Endothelial cell (in vitro differentiated cells): ENCODE measurements around the gene VAV2. TPM values are rescaled to one million over a fixed set of nuclear protein-coding genes. Genes with fewer than 3 reads are reported as not detected.
A peak's percentile ranks its signal among the peaks of the same experiment; 100 is the strongest.

Experiments
- DNase-seq: peaks from one replicate; pipeline ENCODE4 v3.0.0; 2021; ENCODE audit warnings: low spot score
- H3K27ac Mint-ChIP-seq: one replicate; pipeline ENCODE4 v1.8.0; 2021; ENCODE audit warnings: mixed read lengths, inconsistent platforms; ENCODE audit not compliant: unreplicated experiment
- H3K27me3 Mint-ChIP-seq: one replicate; pipeline ENCODE4 v1.8.0; 2021; ENCODE audit warnings: mild to moderate bottlenecking, moderate library complexity, mixed read lengths, inconsistent platforms; ENCODE audit not compliant: unreplicated experiment
- H3K36me3 Mint-ChIP-seq: one replicate; pipeline ENCODE4 v1.8.0; 2021; ENCODE audit warnings: mild to moderate bottlenecking, low read depth, mixed read lengths, inconsistent platforms; ENCODE audit not compliant: unreplicated experiment
- H3K4me1 Mint-ChIP-seq: one replicate; pipeline ENCODE4 v1.8.0; 2021; ENCODE audit warnings: mild to moderate bottlenecking, mixed read lengths, inconsistent platforms; ENCODE audit not compliant: unreplicated experiment
- H3K4me3 Mint-ChIP-seq: one replicate; pipeline ENCODE4 v1.8.0; 2021; ENCODE audit warnings: mild to moderate bottlenecking, mixed read lengths, inconsistent platforms; ENCODE audit not compliant: unreplicated experiment
- H3K9me3 Mint-ChIP-seq: one replicate; pipeline ENCODE4 v1.8.0; 2021; ENCODE audit warnings: mixed read lengths, inconsistent platforms; ENCODE audit not compliant: unreplicated experiment
- total RNA-seq: library from RNA; stranded (reverse); fragmentation: NEBNext Ultra II Directional; extraction: Animal tissue kit (Norgen Biotek cat#: 25700); gene quantifications from one replicate; pipeline ENCODE4 v1.2.1, GENCODE V29; 2021; ENCODE audit not compliant: unreplicated experiment
- TF ChIP-seq, protein P1 (sequence below): fragments of 200-600 bp; sonication (generic); IDR thresholded peaks from one replicate; pipeline ENCODE4 v1.5.0; 2021; ENCODE audit warnings: antibody characterized with exemption; ENCODE audit not compliant: unreplicated experiment

Gene VAV2
- total RNA-seq, 1 donor from 2014 or later = 27.2 TPM

DNA sequence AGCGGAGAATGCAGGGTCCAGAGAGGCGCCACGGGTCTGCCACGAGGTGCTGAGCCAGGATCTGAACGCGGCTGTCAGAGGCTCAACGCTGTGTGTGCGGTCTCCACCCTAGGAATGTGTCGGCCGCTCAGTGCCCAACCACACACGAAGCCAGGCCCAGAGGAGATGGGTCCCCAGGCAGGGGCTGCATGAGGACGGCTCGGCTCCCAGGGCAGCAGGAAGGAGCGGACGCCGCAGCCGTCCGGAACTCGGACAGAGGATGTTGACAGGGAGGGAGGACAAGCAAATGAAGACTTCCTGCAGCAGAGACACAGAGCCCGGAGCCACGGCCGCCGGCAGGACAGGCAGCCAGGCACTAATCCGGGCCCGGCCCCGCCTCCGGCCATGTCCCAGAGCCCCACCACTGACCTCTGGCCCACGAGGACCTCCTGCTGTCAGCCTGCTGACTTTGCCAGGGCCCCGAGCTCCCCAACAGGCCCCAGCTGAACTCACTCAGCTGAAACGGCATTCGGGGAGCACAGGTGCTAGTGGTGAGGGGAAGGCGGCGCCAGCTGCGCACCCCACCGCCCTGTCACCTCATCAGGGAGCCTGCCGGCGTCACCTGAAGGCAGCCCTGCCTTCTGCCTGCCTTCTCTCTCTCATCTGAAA lies 12.7 kb downstream of the VAV2 start:
- no peaks in the 10 kb centered on the region for H3K9me3 Mint-ChIP-seq
- DNase-seq = peak; percentile 60
- H3K27ac Mint-ChIP-seq = peak overlapping the region; percentile 80
- H3K27me3 Mint-ChIP-seq = peaks cover 2% of the 10 kb centered on the region
- no peak overlapping the region for H3K4me3 Mint-ChIP-seq
- peaks cover 29% of the 10 kb centered on the region for H3K4me1 Mint-ChIP-seq
- TF ChIP-seq, protein P1, sequence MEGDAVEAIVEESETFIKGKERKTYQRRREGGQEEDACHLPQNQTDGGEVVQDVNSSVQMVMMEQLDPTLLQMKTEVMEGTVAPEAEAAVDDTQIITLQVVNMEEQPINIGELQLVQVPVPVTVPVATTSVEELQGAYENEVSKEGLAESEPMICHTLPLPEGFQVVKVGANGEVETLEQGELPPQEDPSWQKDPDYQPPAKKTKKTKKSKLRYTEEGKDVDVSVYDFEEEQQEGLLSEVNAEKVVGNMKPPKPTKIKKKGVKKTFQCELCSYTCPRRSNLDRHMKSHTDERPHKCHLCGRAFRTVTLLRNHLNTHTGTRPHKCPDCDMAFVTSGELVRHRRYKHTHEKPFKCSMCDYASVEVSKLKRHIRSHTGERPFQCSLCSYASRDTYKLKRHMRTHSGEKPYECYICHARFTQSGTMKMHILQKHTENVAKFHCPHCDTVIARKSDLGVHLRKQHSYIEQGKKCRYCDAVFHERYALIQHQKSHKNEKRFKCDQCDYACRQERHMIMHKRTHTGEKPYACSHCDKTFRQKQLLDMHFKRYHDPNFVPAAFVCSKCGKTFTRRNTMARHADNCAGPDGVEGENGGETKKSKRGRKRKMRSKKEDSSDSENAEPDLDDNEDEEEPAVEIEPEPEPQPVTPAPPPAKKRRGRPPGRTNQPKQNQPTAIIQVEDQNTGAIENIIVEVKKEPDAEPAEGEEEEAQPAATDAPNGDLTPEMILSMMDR = no peak
- H3K36me3 Mint-ChIP-seq = no peaks in the 10 kb centered on the region

DNA sequence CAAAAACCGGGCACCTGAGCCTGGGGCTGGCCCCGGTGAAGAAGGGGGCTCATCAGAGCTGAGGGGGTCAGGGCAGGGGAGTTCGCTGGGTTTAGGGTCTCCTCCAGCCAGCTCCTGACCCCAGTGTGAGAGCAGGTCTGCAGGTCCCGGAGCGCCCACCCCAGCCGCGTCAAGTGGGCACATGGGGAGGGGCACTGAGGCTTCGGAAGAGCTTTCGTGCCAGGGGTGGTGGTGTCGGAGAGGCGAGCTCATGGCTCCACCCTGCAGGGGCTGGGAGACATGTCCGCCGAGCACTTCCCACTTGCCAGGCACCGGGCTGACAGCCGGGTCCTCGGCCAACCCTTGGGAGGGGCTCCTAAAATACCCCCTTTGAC lies 13.2 kb downstream of the VAV2 start:
- peak overlapping the region; percentile 61 for H3K27ac Mint-ChIP-seq
- H3K9me3 Mint-ChIP-seq = no peaks in the 10 kb centered on the region
- TF ChIP-seq, protein P1 = no peak
- DNase-seq = no peak
- H3K27me3 Mint-ChIP-seq = peaks cover 2% of the 10 kb centered on the region
- H3K36me3 Mint-ChIP-seq = no peaks in the 10 kb centered on the region
- no peak overlapping the region for H3K4me3 Mint-ChIP-seq
- peaks cover 31% of the 10 kb centered on the region for H3K4me1 Mint-ChIP-seq

DNA sequence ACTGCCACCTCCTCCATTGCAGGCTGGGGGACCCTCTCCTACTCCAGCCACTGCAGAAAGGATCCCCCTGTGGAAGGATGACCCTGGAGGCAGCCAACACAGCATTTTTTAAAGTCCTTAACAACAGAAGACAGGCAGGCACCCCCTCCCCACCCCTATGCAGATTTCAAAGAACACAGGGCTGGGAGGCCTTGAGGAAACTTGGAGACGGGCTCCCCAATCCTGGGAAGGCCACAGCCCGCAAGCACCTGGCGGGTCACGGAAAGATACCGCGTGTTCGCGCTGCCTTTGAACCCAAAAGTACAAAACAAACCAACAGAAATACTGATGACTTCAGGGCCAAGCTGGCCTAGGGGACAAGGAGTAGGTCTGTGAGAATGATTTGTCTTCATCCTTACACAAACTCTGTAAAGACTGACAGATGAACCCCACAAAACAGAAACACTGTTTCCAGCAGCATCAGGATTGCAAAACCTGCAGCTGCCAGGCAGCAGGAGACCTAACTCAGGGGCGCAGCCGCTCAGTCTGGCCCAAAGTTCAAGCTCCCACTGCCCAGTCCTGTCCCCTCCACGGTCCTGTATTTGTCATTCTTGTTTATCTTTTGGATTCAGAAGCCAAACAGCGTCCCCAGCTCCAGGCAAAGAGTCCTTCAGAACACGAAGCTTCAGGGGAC lies 13.8 kb downstream of the VAV2 start:
- DNase-seq = no peak
- Mint-ChIP-seq H3K4me3 (no peak overlapping the region), H3K4me1 (peaks cover 36% of the 10 kb centered on the region), H3K9me3 (no peaks in the 10 kb centered on the region), H3K36me3 (no peaks in the 10 kb centered on the region), H3K27ac (no peak overlapping the region), H3K27me3 (peaks cover 2% of the 10 kb centered on the region)
- TF ChIP-seq, protein P1 = no peak

DNA sequence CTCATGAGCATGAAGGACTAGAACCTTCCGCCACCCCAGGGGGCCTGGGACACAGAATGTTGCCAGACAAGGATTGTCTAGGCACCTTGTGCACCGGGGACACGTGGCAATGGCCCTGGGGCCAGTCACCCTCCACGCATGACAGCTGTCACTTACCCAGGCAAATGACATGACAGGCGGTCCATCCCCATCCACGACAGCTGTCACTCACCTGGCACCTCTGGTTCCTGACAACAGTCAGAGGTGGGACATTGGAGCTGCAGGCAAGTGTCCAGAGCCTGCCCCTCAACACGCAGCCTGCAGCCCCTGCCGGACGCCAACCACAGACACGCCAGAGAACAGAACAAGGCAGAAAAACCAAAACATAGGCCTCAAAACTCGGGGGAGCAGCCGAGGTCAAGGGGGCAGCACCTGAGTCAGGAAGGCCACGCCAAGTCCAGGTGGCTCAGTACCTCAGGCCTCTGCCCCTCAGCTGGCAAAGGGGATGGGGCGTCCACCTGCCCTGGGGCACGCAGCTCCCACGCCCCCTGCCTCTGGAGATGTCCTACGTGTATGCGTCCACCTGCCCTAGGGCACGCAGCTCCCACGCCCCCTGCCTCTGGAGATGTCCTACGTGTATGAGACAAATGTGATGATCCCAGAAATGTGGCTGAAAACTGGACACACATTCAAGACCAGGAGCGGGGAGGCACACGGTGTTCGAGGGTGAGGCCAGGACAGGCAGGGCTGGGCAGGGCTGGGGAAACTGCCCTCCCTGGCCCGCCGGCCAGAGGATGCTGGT lies 14.5 kb downstream of the VAV2 start:
- Mint-ChIP-seq H3K9me3 (no peaks in the 10 kb centered on the region), H3K36me3 (no peaks in the 10 kb centered on the region), H3K27me3 (peaks cover 3% of the 10 kb centered on the region), H3K4me3 (no peak overlapping the region), H3K27ac (peak overlapping the region; percentile 57), H3K4me1 (peaks cover 37% of the 10 kb centered on the region)
- DNase-seq = no peak
- TF ChIP-seq, protein P1 = no peak

DNA sequence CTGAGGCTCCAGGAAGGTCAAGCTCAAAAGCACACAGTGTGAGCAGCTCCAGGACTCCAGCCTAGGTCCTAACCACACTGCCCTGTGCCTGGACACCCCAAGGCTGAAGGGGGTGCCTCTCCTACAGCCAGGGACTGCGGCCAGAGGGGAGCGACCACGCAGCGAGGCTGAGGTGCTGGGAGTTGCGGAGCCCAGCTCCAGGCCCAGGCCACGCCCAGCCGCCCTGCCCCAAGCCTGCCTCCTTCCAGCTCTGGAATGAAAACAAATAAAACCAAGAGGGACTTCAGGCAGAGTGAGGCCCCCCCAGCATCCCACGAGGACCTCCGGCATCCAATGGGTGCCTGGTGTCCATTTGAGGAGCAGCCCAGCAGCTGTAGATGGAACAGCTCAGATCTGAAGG lies 15.2 kb downstream of the VAV2 start:
- no peaks in the 10 kb centered on the region for H3K36me3 Mint-ChIP-seq
- no peak overlapping the region for H3K4me3 Mint-ChIP-seq
- TF ChIP-seq, protein P1 = no peak
- H3K27me3 Mint-ChIP-seq = peaks cover 3% of the 10 kb centered on the region
- H3K27ac Mint-ChIP-seq = no peak overlapping the region
- H3K4me1 Mint-ChIP-seq = peaks cover 35% of the 10 kb centered on the region
- DNase-seq = no peak
- no peaks in the 10 kb centered on the region for H3K9me3 Mint-ChIP-seq
